PC-9 (cell line): ENCODE data around the gene KIAA1671. TPM values are rescaled to one million over a fixed set of nuclear protein-coding genes. Genes with fewer than 3 reads are reported as not detected.
A peak's percentile ranks its signal among the peaks of the same experiment; 100 is the strongest.

ENCODE experiments used
- BruUV-seq: library from RNA; stranded (reverse); fragments of 400-500 nt; replicated peaks from 2 replicates; lab custom pipeline; 2021; lab: Mats Ljungman, UMichigan
- CTCF ChIA-PET: fragments of 300-600 bp; sonication (Branson Sonifier 250); formaldehyde crosslinking; loops from one replicate; lab custom pipeline; 2022; ENCODE audit warnings: antibody characterized with exemption; lab: Charles Lee
- POLR2A ChIA-PET: fragments of 300-600 bp; sonication (Branson Sonifier 250); formaldehyde crosslinking; loops from one replicate; lab custom pipeline; 2022; ENCODE audit warnings: antibody characterized with exemption; ENCODE audit not compliant: unreplicated experiment; lab: Charles Lee
- DNase-seq, 2 experiments: peaks; one replicate each; pipeline versions ENCODE4 v3.0.0 to v3.0.0-alpha.2; 2015 to 2022; ENCODE audit warnings: mixed read lengths in 1 of 2
- H2AFZ ChIP-seq: fragments of 200-600 bp; sonication (generic); 2 replicates; pipeline ENCODE4 v1.8.1; 2017; ENCODE audit warnings: antibody characterized with exemption
- H3F3A ChIP-seq: fragments of 200-600 bp; sonication (generic); 2 replicates; pipeline ENCODE4 v1.8.1; 2017; ENCODE audit warnings: antibody characterized with exemption, mild to moderate bottlenecking, low read depth; ENCODE audit not compliant: insufficient read depth
- H3K27ac ChIP-seq: fragments of 200-600 bp; sonication (generic); 2 replicates; pipeline ENCODE4 v1.6.1; 2016; ENCODE audit warnings: mixed run types
- H3K27me3 ChIP-seq: fragments of 200-600 bp; sonication (generic); 2 replicates; pipeline ENCODE4 v1.6.1; 2016; ENCODE audit warnings: low read depth, mixed run types; ENCODE audit not compliant: insufficient read depth
- H3K36me3 ChIP-seq: fragments of 200-600 bp; sonication (generic); 2 replicates; pipeline ENCODE4 v1.6.1; 2016; ENCODE audit warnings: low read depth, mixed run types
- H3K4me1 ChIP-seq: fragments of 200-600 bp; sonication (generic); replicated peaks from 2 replicates; pipeline ENCODE4 v1.6.1; 2016; ENCODE audit warnings: mixed run types; ENCODE audit not compliant: insufficient read depth
- H3K4me2 ChIP-seq: fragments of 200-600 bp; sonication (generic); 2 replicates; pipeline ENCODE4 v1.6.1; 2017; ENCODE audit warnings: mixed run types
- H3K4me3 ChIP-seq: fragments of 200-600 bp; sonication (generic); 2 replicates; pipeline ENCODE4 v1.6.1; 2016; ENCODE audit warnings: mixed run types
- H3K79me2 ChIP-seq: fragments of 200-600 bp; sonication (generic); 2 replicates; pipeline ENCODE4 v1.6.1; 2017; ENCODE audit warnings: low read depth, mixed run types
- H3K9me2 ChIP-seq: fragments of 200-600 bp; sonication (generic); 2 replicates; pipeline ENCODE4 v1.8.1; 2017; ENCODE audit warnings: mild to moderate bottlenecking; ENCODE audit not compliant: insufficient read depth
- H3K9me3 ChIP-seq: fragments of 200-600 bp; sonication (generic); 2 replicates; pipeline ENCODE4 v1.8.1; 2016; ENCODE audit warnings: low read depth; ENCODE audit not compliant: insufficient read depth
- H4K20me1 ChIP-seq: fragments of 200-600 bp; sonication (generic); 2 replicates; pipeline ENCODE4 v1.8.1; 2017; ENCODE audit not compliant: insufficient read depth
- CTCF ChIP-seq: fragments of 200-600 bp; sonication (generic); conservative IDR thresholded peaks from 2 replicates; pipeline ENCODE4 v1.6.1; 2017; ENCODE audit warnings: mixed run types, antibody characterized with exemption, mild to moderate bottlenecking, moderate library complexity
- EZH2 ChIP-seq: fragments of 200-600 bp; sonication (generic); IDR thresholded peaks from 2 replicates; pipeline ENCODE4 v1.8.0; 2017; ENCODE audit warnings: antibody characterized with exemption, low read depth
- intact Hi-C: fragments of 100-400 bp; cut with micrococcal nuclease; formaldehyde crosslinking; loops from one replicate; pipeline ENCODE4 v1.10.0; 2022; ENCODE audit not compliant: unreplicated experiment
- total RNA-seq: library from RNA; stranded (reverse); gene quantifications from 2 replicates; pipeline ENCODE4 v1.2.3, GENCODE V29; 2021

Gene KIAA1671
- total RNA-seq, 1 experiment from 2014 or later: 44.3 TPM

GRCh38 chr22:25110596-25110845 lies 158.0 kb downstream of the KIAA1671 start:
- H3K9me2 ChIP-seq: no peaks in the 10 kb centered on the region
- BruUV-seq: no TSS peak
- no peaks in the 10 kb centered on the region; the same call in 1 of the 2 replicates for H3K79me2 ChIP-seq
- H3F3A ChIP-seq: peaks cover 6% of the 10 kb centered on the region; the same call in 1 of the 2 replicates
- POLR2A ChIA-PET: no interaction called here
- no peak overlapping the region for H2AFZ ChIP-seq
- DNase-seq: no peak
- no peaks in the 10 kb centered on the region for H3K36me3 ChIP-seq
- H3K27ac ChIP-seq: no peak overlapping the region
- H3K4me2 ChIP-seq: peak overlapping the region; percentile 93
- CTCF ChIA-PET: interaction anchor here (0.6 to 1.3 kb wide), 2 partner anchors 44 to 59 kb away, joined by 3 read pairs; no protein-coding TSS in a partner anchor
- intact Hi-C loops: loop anchor here (2.0 to 5.0 kb wide), 2 partner anchors 42 to 172 kb away; no protein-coding TSS in a partner anchor
- H3K9me3 ChIP-seq: no peaks in the 10 kb centered on the region
- TF ChIP-seq CTCF (no peak), EZH2 (no peak)
- H3K4me1 ChIP-seq: peaks cover 5% of the 10 kb centered on the region
- peak overlapping the region; percentile 78; the same call in 1 of the 2 replicates for H3K4me3 ChIP-seq
- peaks cover 6% of the 10 kb centered on the region; the same call in 1 of the 2 replicates for H4K20me1 ChIP-seq
- H3K27me3 ChIP-seq: no peaks in the 10 kb centered on the region

GRCh38 chr22:25110846-25111578 lies 158.5 kb downstream of the KIAA1671 start:
- BruUV-seq: no TSS peak
- Histone ChIP-seq H4K20me1 (peaks cover 6% of the 10 kb centered on the region; the same call in 1 of the 2 replicates), H3K4me2 (peak overlapping the region; percentile 93), H2AFZ (peak overlapping the region; percentile 57), H3F3A (peaks cover 6% of the 10 kb centered on the region; the same call in 1 of the 2 replicates), H3K9me2 (no peaks in the 10 kb centered on the region), H3K9me3 (no peaks in the 10 kb centered on the region), H3K27ac (peak overlapping the region; percentile 9; the same call in 1 of the 2 replicates), H3K79me2 (no peaks in the 10 kb centered on the region; the same call in 1 of the 2 replicates), H3K36me3 (no peaks in the 10 kb centered on the region), H3K4me1 (peaks cover 5% of the 10 kb centered on the region), H3K27me3 (no peaks in the 10 kb centered on the region), H3K4me3 (peak overlapping the region; percentile 78)
- DNase-seq: peak; percentile 73 to 85
- TF ChIP-seq EZH2 (no peak), CTCF (peak; percentile 74)
- intact Hi-C loops: loop anchor here (1.0 to 5.0 kb wide), 3 partner anchors 41 to 172 kb away; no protein-coding TSS in a partner anchor
- ChIA-PET CTCF (interaction anchor here (0.6 to 1.3 kb wide), 3 partner anchors 43 to 58 kb away, joined by 3 read pairs; no protein-coding TSS in a partner anchor), POLR2A (interaction anchor here (0.7 kb wide), 1 partner anchor 70 kb away, joined by 5 read pairs; no protein-coding TSS in a partner anchor)

- peak in 1 of 2 experiments; percentile 16 for DNase-seq
- intact Hi-C loops: loop anchor here (1.0 to 5.0 kb wide), 3 partner anchors 40 to 173 kb away; no protein-coding TSS in a partner anchor
- Histone ChIP-seq H3K27ac (peak overlapping the region; percentile 9; the same call in 1 of the 2 replicates), H3K79me2 (no peaks in the 10 kb centered on the region; the same call in 1 of the 2 replicates), H3K27me3 (no peaks in the 10 kb centered on the region), H2AFZ (peak overlapping the region; percentile 57; the same call in 1 of the 2 replicates), H4K20me1 (peaks cover 6% of the 10 kb centered on the region; the same call in 1 of the 2 replicates), H3K4me2 (peak overlapping the region; percentile 93), H3K36me3 (no peaks in the 10 kb centered on the region), H3F3A (peaks cover 6% of the 10 kb centered on the region; the same call in 1 of the 2 replicates), H3K4me1 (peaks cover 5% of the 10 kb centered on the region), H3K4me3 (peak overlapping the region; percentile 78), H3K9me3 (no peaks in the 10 kb centered on the region), H3K9me2 (no peaks in the 10 kb centered on the region)
- POLR2A ChIA-PET: interaction anchor here (0.7 kb wide), 1 partner anchor 69 kb away, joined by 5 read pairs; no protein-coding TSS in a partner anchor
- TF ChIP-seq EZH2 (no peak), CTCF (no peak)
- CTCF ChIA-PET: interaction anchor here (0.8 to 1.3 kb wide), 2 partner anchors 42 to 50 kb away, joined by 3 read pairs; no protein-coding TSS in a partner anchor
- TSS peak; percentile 59 for BruUV-seq
Observed at GRCh38 chr22:25111579-25112517, 159.3 kb downstream of the KIAA1671 start.
